Measurements from ENCODE around the gene OR10A6. TPM values are rescaled to one million over a fixed set of nuclear protein-coding genes. Genes with fewer than 3 reads are reported as not detected.

Gene OR10A6
- total RNA-seq, 2 experiments from 2014 or later: not detected

- Histone ChIP-seq H3K36me3 (ENCODE audit: insufficient read depth, low read length) (no peaks in the 10 kb centered on the region), H3K4me3 (ENCODE audit: low read length) (no peak overlapping the region), H3K27ac (ENCODE audit: low read depth in 1 of 2, low read length in 2 of 2) (no peak overlapping the region), H3K4me1 (ENCODE audit: insufficient read depth, low read length) (no peaks in the 10 kb centered on the region), H3K27me3 (ENCODE audit: control insufficient read depth in 1 of 2, insufficient read depth in 2 of 2, low read length in 2 of 2) (peaks cover 2 to 3% of the 10 kb centered on the region in 2 experiments), H3K9me3 (ENCODE audit: control insufficient read depth in 1 of 2, insufficient read depth in 1 of 2, low read length in 2 of 2) (peaks cover 0 to 7% of the 10 kb centered on the region in 2 experiments)
- H3K4me3 Mint-ChIP-seq: no peak overlapping the region
- no peak overlapping the region for H3K27ac Mint-ChIP-seq
- CTCF ChIA-PET: no interaction called here
- no peaks in the 10 kb centered on the region for H3K36me3 Mint-ChIP-seq (ENCODE audit: low read depth)
- no peak for ATAC-seq (ENCODE audit: poor library complexity)
- POLR2A ChIA-PET: no interaction called here
- H3K27me3 Mint-ChIP-seq: peaks cover 32% of the 10 kb centered on the region
- no peak for DNase-seq
- H3K4me1 Mint-ChIP-seq (ENCODE audit: low read depth): no peaks in the 10 kb centered on the region
- no peak for TF ChIP-seq CTCF (IDR thresholded peaks at IDR 0.05)
- no peaks in the 10 kb centered on the region for H3K9me3 Mint-ChIP-seq
- intact Hi-C loops (cut with DNase I, micrococcal nuclease): no loop called here
Observed at GRCh38 chr11:7901319-7901854, 29.7 kb downstream of the OR10A6 start.

- peaks cover 2 to 3% of the 10 kb centered on the region in 2 experiments for H3K27me3 ChIP-seq (ENCODE audit: control insufficient read depth in 1 of 2, insufficient read depth in 2 of 2, low read length in 2 of 2)
- Mint-ChIP-seq H3K4me3 (no peak overlapping the region), H3K27me3 (peaks cover 31% of the 10 kb centered on the region), H3K27ac (no peak overlapping the region), H3K9me3 (no peaks in the 10 kb centered on the region), H3K4me1 (ENCODE audit: low read depth) (no peaks in the 10 kb centered on the region), H3K36me3 (ENCODE audit: low read depth) (no peaks in the 10 kb centered on the region)
- peaks cover 0 to 7% of the 10 kb centered on the region in 2 experiments for H3K9me3 ChIP-seq (ENCODE audit: control insufficient read depth in 1 of 2, insufficient read depth in 1 of 2, low read length in 2 of 2)
- POLR2A ChIA-PET: no interaction called here
- CTCF ChIA-PET: interaction anchor here (0.7 kb wide), 1 partner anchor 111 kb away, joined by 3 read pairs; no protein-coding TSS in a partner anchor
- H3K27ac ChIP-seq (ENCODE audit: low read depth in 1 of 2, low read length in 2 of 2): no peak overlapping the region
- no peaks in the 10 kb centered on the region for H3K4me1 ChIP-seq (ENCODE audit: insufficient read depth, low read length)
- no peak for ATAC-seq (ENCODE audit: poor library complexity)
- no peak for TF ChIP-seq CTCF (IDR thresholded peaks at IDR 0.05)
- no peak for DNase-seq
- intact Hi-C loops (cut with DNase I, micrococcal nuclease): no loop called here
- no peaks in the 10 kb centered on the region for H3K36me3 ChIP-seq (ENCODE audit: insufficient read depth, low read length)
- H3K4me3 ChIP-seq (ENCODE audit: low read length): no peak overlapping the region
Observed at GRCh38 chr11:7900686-7901085, 30.4 kb downstream of the OR10A6 start.

- ChIA-PET POLR2A (no interaction called here), CTCF (no interaction called here)
- Mint-ChIP-seq H3K36me3 (ENCODE audit: low read depth) (no peaks in the 10 kb centered on the region), H3K27me3 (peaks cover 25% of the 10 kb centered on the region), H3K4me1 (ENCODE audit: low read depth) (no peaks in the 10 kb centered on the region), H3K9me3 (no peaks in the 10 kb centered on the region), H3K4me3 (no peak overlapping the region), H3K27ac (no peak overlapping the region)
- Histone ChIP-seq H3K27me3 (ENCODE audit: control insufficient read depth in 1 of 2, insufficient read depth in 2 of 2, low read length in 2 of 2) (peaks cover 2 to 3% of the 10 kb centered on the region in 2 experiments), H3K27ac (ENCODE audit: low read depth in 1 of 2, low read length in 2 of 2) (no peak overlapping the region), H3K4me1 (ENCODE audit: insufficient read depth, low read length) (no peaks in the 10 kb centered on the region), H3K36me3 (ENCODE audit: insufficient read depth, low read length) (no peaks in the 10 kb centered on the region), H3K4me3 (ENCODE audit: low read length) (no peak overlapping the region), H3K9me3 (ENCODE audit: control insufficient read depth in 1 of 2, insufficient read depth in 1 of 2, low read length in 2 of 2) (peaks cover 0 to 7% of the 10 kb centered on the region in 2 experiments)
- ATAC-seq (ENCODE audit: poor library complexity): no peak
- TF ChIP-seq CTCF (IDR thresholded peaks at IDR 0.05): no peak
- intact Hi-C loops (cut with DNase I, micrococcal nuclease): no loop called here
- DNase-seq: no peak
Observed at GRCh38 chr11:7899418-7899817, 31.6 kb downstream of the OR10A6 start.
